HG03064 (cell line): ENCODE results near the gene TTC34.

Experiments used
- ATAC-seq: cut with Tn5 transposase; IDR thresholded peaks from one replicate; pipeline ENCODE4 v1.9.1; 2021; ENCODE audit warnings: low read depth; ENCODE audit not compliant: unreplicated experiment

TTC34 gene

DNA sequence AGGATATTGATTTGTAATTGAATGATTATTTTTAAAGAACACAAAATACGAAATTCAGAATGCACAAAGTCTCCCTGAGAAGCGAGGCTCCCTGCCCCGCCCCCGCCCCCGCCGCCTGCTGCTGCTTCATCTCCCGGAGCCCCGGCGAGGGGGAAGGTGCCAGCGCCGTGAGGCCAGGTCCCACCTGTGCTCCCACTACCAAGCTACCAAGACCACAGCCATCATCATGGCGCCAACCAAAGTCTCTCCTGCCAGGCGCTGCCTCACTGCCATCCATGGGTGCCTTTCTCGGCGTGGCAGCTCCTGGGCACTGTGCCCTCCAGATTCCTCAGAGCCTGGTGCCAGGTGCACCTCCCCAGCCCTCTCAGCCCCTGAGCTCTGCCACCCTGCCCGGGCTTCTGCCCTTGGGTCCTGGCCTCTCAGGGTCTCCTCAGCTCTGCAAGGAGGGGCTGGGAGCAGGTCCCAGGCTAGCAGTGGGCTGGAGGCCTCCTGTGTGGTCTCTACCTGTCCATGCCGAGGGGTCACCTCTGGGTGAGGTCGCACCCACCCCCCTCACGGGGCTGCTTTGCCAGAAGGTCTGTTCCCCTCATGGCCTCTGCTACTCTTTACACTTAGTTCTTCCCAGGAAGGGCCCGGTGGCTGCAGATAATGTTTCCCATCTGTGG lies 29.4 kb upstream of the TTC34 start:
- ATAC-seq = no peak

DNA sequence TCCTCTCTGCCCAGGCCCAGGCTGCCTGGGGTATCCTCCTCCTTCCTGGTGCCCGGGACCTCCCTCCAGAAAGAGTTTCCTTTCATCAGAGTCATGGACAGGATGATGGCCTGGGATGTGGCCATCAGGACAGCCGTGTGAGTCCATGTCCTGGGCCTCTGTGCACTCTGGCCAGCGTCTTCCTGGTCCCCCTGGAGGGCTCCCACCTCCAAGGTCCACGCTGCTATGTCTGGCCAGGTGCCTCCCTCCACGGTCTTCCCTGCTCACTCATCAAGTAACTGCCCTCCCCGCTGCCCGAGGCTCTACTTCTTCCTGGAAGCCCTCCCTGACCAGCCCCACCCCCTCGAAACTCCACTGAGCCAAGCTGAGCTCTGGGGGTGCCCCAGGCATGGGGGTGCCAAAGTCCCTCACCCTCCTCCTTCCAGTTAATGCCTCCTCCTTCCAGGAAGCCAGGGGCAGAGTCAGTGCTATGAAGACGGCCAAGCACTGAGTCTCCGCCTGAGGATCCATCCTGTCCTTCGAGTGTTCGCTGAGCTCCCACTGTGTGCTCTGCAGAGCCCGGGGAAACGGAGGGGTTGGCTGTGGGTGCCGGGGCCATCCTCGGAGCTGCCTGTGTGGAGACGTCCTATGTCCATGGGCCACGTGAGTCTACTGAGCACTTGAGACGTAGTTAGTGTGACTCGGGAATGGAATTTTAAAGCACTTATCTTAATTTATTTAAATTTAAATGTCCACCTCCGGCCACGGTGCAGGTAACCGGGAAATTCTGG lies 28.5 kb upstream of the TTC34 start:
- no peak for ATAC-seq

DNA sequence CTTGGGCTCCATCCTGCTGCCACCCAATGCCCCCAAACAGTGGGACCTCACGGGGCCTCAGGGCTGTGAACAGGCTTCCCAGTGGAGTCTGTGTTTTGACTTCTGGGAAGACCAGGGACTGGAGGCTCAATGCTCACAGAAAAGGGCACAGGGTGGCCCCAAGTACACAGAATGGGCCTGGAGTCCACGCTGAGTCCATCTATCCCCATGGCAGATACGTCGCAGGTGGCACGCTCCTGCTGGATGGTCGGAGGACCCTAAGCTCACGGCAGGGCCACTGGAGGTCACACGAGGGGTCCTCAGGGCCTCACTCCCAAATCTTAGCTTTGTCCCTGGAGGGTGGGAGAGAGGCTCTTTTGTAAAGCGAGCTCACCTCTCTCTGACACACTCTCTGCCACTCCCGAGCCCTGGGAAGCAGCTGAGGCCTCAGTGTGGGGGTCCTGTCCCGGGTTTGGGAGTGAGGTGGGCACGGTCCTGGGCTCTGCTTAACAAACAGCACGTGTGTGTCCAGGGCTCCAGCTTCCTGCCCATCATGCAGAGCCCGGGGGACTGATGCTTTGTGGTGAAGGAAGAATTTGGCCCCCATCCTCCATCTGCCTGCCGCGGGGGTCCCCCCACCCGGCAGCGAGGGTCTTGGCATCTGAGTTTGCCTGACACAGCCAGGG lies 27.2 kb upstream of the TTC34 start:
- ATAC-seq = no peak

DNA sequence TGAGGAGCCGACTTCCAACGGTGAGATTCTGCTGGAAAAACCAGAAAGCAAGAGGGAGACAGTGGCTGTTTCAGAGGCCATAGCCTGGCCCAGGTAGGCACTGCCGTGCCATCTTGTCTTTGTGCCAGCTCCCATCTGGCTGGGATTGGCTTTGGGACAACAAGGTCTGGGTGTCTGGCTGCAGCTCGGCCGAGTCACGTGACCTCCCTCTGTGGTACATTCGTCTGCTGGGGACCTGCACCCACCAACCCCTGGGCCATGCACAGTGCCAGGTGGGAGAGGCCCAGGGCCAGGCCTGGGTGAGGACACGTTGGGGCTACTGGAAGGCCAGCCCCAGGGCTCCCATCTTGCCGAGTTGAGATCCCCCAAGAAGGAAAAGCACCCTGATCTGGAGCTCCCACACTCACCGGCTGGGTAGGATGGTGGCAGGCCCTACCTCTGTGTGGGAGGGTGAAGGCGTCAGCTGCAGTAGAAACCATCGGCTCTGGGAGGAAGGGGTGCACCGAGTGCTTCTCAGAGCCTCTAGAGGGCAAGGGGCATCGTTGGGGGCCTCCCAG lies 25.3 kb upstream of the TTC34 start:
- no peak for ATAC-seq

DNA sequence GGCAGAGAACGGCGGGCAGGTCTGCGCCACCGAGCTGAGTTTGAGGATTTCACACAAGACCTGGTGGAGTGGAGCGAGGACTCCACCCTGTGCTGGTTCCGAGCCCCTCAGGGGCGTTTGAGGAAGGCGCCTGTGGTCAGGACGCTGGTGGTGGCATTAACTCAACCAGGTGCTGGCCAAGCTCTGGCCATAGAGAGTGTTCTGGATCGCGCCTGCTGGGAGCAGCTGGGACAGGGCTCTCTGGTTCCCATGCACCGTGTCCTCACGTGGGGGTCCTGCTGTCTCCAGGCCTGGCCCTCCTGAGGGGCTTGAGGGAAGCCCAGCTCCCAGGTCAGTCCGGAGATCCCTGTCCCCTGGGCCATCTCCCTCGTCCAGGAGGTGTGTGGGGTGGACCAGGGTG lies 24.8 kb upstream of the TTC34 start:
- no peak for ATAC-seq

DNA sequence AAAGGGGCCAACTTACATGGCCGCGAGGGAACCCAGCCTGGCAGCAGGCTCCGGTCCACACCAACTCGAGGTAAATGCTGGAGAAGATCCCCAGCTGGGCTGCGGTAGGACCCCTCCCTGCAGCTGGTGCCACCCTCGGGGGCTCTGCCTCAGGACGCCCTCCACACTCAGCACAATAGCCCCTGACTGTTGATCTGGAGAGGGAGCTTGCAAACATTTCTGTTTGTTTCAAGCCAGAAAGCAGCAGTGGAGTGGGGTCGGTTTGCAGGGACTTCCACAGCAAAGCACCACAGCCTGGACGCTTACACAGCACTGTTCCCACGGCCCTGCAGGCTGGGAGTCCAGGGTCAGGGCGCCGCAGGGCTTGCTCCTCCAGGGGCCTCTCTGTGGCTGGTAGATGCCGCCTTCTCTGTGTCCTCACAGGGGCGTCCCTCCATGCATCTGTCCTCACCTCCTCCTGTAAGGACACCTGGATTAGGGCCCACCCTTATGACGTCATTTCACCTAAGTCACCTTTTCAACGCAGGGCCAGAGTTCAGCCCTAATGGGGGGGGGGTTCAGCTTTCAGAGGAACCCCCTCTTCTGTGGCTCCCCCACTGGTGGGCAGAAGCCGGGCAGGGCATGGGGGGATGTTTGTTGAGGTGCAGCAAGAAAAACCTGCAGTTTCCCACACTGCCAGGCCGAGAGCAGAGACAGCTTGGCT lies 24.1 kb upstream of the TTC34 start:
- ATAC-seq = no peak

DNA sequence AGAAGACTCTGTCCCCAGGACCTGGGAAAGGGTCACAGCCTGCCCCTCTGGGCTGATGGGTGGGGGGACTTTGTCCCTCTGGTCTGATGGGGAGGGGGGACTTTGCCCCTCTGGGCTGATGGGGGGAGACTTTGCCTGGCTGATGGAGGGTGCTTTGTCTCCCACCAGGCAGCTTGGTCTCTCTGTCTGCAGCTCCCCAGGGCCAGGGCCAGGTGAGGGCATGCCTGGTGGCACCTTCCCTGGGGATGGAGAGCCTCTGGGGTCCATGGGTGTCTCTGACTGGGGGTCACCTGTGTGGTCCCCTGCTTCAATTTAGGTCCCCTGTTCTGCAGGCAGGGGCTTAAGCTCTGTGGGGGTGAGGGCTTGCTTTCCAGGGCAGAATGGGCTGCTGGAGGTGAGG lies 23.5 kb upstream of the TTC34 start:
- no peak for ATAC-seq

DNA sequence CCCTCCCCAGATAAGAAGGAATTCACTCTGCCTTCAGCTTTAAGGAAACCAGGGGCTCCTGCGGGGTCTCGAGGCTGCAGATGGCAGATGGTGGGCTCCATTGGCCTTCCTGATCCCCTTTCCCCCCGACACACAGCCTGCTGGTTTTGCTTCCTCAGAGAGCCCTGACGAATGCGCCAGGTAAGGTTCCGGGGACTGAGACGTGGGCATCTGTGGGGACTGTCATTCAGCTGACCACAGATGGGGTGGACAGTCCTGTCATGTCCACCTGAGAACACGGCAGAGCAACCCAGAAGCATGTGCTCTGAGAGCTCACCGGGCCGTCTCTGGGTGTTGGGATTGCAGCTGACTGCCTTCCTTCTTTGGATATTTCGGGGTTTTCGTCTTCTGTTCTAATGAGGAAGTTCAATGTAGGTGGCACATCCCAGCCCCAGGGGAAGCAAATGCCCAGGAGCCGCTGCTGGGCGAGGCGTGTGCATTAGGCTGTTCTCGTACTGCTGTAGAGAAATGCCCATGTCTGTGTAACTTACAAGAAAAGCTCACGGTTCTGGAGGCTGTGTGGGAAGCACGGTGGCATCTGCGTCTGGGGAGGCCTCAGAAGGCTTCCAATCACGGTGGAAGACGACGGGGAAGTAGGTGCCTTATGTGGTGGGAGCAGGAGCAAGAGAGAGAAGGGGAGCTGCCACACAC lies 22.6 kb upstream of the TTC34 start:
- ATAC-seq = no peak

DNA sequence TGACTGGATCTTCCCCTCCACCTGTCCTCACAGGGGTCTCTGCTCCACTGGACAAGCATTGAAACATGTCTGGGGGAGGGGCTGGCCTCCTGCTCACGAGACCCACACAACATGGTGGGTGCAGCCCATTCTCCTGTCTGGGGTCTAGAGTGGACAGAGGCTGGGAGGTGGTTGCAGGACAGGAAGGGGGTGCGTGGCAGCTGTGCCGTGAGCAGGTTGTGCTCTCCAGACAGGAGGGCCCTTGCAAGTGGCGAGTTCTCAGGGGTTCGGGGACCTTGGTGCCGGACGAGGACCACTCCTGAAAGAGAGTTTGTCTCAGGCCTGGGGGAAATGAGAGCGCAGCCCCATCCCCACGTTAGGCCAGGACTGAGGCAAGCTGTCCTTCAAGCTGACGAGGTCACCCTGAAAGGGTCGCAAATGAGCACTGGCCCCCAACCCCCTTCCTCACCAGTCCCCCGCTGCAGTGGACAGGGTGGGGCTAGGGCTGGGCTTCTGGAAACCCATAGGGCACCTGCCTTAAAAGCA lies 21.2 kb upstream of the TTC34 start:
- no peak for ATAC-seq

DNA sequence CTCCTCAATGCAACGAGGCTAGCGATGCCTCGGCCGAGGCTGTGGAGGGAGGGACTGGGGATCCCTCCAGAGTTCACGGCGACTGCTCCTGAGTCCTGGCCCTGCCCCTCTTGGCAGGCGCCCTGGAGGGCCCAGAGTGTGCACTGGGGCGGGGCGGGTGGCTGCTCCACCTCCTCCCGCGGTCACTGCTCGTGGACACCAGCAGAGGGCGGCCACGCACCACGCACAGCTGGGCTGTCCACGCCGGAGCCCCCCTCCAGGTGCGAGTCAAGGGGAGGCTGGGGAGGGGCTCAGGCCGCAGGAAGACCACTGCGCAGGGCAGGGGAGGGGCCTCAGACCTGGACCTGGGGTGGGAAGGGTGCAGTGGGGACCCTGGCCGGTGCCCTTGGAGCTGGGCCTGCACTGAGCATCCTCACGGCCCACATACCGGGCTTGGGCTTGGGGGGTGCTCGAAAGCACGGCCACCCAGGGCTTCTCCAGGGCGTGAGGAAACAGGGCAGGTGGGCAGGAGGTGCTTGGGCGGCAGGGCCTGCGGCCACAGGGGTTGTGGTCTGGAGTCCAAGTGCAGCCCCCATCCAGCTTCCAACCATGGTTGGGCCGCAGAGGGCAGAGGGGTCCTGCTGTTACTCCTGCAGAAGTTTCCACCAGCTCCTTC lies 20.6 kb upstream of the TTC34 start:
- ATAC-seq = no peak

DNA sequence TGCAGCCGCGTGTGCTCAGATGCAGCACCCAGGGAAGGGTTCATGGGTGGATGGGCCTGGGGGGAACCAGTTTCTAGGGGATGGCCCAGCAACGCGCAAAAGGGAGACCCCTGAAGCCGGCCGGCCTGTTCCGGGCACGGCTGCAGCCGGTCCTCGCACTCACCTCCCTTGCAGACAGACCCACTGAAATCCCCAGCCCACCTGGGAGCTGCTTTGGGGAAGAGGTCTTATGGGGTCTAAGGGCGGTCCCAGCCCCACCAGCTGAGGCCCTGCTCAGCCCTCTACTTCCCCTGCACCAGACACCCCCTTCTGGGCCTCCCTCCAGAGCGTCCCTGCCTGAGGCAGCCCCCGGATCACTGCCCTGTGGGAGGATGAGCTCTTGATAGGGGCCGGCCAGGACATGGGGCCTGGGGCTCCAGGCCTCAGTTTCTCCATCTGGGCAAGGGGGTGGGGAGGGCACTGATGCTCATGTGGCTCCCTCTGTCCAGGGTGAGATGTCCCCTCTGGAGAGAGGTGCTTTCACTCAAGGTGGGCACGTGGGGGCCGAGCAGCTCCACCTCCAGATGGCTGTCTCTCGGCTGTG lies 20.0 kb upstream of the TTC34 start:
- no peak for ATAC-seq

DNA sequence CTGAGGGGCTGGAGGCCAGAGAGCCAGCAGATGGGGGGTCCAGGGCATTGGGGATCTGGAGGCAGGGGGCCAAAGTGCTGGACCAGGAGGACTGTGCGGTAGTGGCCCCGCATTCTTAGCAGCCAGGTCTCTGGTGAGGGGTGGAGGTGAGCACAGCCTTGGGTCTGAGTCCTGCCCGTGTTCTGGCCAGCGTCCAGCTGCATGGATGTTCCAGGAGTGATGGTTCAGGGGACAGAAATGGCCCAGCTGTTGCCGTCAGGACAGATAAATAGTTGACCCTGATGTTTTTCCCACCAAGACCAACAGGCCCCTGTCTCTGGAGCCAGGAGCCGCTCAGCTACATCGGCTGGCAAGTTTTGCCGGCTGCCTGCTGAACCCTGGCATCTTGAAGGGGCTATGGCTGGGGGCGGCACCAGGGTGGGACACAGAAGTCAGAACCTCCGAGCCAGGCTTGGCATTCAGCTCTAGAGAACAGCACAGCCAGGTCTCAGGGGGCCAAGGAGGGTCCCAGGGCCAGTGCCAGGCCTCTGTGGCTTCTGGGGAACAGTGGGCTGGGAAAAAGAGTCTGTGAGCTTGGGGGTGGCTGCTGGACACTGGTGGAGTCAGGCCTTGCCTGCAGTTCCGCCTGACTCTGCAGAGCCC lies 19.4 kb upstream of the TTC34 start:
- no peak for ATAC-seq

DNA sequence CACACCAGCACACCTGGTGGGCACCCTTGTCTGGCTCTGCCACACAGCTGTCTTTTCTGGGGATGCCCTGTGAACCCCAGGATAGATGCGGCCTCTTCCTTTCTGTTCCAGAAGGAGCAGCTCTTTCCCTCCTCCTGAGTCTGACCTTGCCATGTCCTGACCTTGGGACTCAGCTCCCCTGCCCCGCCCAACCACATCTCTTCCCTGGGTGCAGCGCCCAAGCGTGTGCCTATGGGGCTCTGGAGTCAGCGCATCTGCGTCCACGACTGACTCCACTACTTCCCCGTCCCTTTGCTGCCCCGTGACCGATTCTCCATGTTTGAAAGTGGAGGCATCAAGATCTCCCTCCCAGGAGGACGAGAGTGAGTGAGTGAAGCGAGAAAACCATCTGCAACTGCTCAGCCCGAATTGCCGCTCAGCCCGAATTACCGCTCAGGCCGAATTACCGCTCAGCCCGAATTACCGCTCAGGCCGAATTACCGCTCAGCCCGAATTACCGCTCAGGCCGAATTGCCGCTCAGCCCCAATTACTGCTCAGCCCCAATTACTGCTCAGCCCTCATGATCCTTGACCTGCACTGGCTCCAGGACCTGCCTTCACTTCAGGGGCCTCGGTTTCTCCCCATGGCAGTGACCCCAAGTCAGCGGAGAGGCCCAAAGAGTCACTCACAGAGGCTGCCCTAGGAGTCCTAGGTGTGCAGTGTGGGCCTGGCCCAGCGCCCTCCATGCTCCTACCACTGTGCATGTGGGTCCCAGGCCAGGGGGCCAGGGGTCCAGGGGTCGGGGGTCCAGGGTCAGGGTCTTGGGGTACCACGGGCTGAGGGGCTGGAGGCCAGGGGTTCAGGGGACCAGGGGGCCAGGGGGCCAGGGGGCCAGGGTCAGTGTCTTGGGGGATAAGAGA lies 18.6 kb upstream of the TTC34 start:
- no peak for ATAC-seq

DNA sequence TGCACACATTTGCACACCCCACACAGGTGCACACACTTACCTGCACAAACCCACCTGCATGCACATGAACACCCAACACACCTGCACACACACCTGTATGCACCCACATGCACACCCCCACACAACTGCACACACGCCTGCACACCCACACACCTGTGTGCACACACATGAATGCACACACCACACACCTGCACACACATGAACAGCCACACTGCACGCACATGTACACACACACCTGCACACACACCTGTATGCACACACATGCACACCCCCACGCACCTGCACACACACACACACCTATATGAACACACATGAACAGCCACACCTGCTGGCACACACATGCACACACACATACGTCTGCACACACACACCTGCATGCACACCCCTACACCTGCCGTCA lies 17.9 kb upstream of the TTC34 start:
- no peak for ATAC-seq

DNA sequence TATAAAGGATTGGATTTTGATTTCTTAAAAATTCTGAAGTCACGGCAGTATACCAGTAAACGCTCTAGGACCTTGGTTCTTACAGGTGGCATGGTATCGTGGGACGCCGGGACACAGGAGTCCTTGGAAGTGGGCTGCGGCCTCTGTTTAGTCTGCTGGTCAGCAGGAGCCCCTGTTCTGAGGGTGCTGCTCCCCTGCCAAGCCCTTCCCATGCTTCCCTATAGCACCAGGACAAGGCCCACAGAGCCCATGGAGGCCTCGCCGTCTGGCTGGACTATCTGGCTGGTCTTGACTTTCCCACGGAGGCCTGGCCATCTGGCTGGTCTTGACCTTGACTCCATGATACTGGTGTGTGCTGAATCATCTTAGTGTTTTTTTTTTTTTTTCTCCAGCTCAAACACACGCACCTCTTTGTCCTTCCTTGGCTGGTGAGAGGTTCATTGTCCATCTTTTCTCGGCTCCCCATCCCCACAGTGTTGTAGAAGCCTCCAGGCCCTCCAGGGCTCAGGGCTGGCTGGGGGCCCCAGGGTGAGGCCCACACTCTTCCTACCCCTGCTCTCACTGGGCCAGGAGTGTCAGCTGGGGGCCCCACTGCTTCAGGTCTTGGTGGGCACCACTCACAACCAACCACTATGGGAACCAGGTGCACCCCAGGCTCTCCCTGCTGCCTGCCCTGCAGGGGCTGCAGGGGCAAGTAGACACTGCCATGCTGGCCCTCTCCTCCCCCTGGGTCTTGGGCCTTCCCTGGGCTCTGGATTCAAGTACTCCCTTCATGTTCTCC lies 16.5 kb upstream of the TTC34 start:
- no peak for ATAC-seq

DNA sequence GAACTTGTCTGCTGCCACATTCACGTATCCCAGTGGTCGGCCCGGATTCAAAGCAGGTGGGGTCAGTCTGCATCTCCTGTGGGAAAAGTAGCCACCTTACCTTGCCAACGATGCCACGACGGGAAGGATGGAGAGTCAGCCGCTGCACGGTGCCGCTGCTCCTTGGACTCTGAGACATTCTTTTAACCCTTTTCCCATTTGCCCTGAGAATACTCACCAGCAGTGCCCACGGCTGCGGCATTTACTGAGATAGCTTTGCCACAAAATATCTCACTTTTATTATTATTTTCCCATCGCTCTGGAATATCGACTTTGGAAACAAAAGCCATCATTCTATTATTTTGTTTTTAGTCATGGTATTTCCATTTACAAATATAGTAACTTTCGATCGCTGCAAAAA lies 15.3 kb upstream of the TTC34 start:
- ATAC-seq = no peak

DNA sequence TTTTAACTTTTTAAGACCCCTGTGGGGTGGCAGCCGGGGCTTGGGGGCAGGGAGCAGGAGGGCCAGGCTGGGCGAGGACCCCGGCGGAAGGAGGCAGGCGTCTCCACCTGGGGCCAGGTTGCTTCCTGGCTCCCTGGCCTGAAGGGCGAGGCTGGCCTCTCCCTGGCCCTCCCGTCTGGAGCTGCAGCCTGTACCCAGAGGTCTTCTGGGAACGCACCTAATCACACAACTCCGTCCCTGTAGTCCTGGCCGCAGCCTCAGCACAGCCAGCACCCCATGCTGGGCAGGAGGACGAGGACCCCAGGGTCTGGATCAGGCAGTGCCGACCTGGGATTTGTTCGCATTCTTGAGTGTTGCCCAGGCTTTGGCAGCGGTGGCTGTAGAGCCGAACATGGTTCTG lies 14.1 kb upstream of the TTC34 start:
- ATAC-seq = no peak
